GM18867 (cell line): Measurements from ENCODE around the gene KLHL26.
"Not testable (repeated sequence)": the region's sequence is repeated elsewhere in the genome, so short reads cannot be mapped to it uniquely, and the experiment has no call there.

ENCODE experiments used
- ATAC-seq: cut with Tn5 transposase; IDR thresholded peaks from one replicate; pipeline ENCODE4 v1.9.1; 2021; ENCODE audit warnings: mild to moderate bottlenecking, moderate library complexity; ENCODE audit not compliant: unreplicated experiment

KLHL26 gene

GRCh38 chr19:18600692-18601397, 36.0 kb upstream of the KLHL26 start:
- not testable (repeated sequence) for ATAC-seq

- no peak for ATAC-seq
These were observed 35.0 kb upstream of the KLHL26 start for GRCh38 chr19:18601875-18602274.

- no peak for ATAC-seq
These were observed 33.4 kb upstream of the KLHL26 start for GRCh38 chr19:18603255-18603957.

- ATAC-seq: no peak
These were observed 32.6 kb upstream of the KLHL26 start for GRCh38 chr19:18603958-18604819.

- no peak for ATAC-seq
These were observed 32.0 kb upstream of the KLHL26 start for GRCh38 chr19:18604820-18605159.

- no peak for ATAC-seq
These were observed 31.7 kb upstream of the KLHL26 start for GRCh38 chr19:18605196-18605545.

GRCh38 chr19:18605546-18606280, 31.1 kb upstream of the KLHL26 start:
- no peak for ATAC-seq

- no peak for ATAC-seq
These were observed 30.3 kb upstream of the KLHL26 start, which contains the start of gene CRLF1 for GRCh38 chr19:18606281-18607225. TSS of gene CRLF1 (minus strand) at chr19:18606799. CDS start at chr19:18606656, 143 bp downstream.

GRCh38 chr19:18607226-18608101, 29.4 kb upstream of the KLHL26 start:
- ATAC-seq: no peak

- no peak for ATAC-seq
These were observed 28.6 kb upstream of the KLHL26 start for GRCh38 chr19:18608102-18608804.

GRCh38 chr19:18608805-18609716, 27.8 kb upstream of the KLHL26 start:
- no peak for ATAC-seq

- no peak for ATAC-seq
These were observed 27.1 kb upstream of the KLHL26 start for GRCh38 chr19:18609717-18610051.

GRCh38 chr19:18610245-18610555, 26.6 kb upstream of the KLHL26 start:
- no peak for ATAC-seq

GRCh38 chr19:18610556-18611326, 26.1 kb upstream of the KLHL26 start:
- no peak for ATAC-seq

- ATAC-seq: no peak
These were observed 25.3 kb upstream of the KLHL26 start for GRCh38 chr19:18611327-18612050.
